Upper lobe of left lung (tissue), 4 donors: ENCODE measurements around the gene PRKD3.

Source experiments
- EP300 ChIP-seq, 4 donors: sonication (generic); formaldehyde crosslinking; IDR thresholded peaks; one replicate each; pipeline ENCODE4 v1.5.1; 2017; ENCODE audit warnings: antibody characterized with exemption in 4 of 4, control low read depth in 2 of 4
- POLR2AphosphoS5 ChIP-seq, 2 donors: sonication (generic); formaldehyde crosslinking; IDR thresholded peaks; one replicate each; pipeline ENCODE4 v1.5.1; 2017; ENCODE audit warnings: antibody characterized with exemption in 2 of 2
- TF ChIP-seq, protein P1 (sequence below), 6 experiments: fragments of 450-650 bp in 4 of 6; fragments of 200-600 bp in 2 of 6; sonication (generic) in 2 of 6; IDR thresholded peaks; one replicate each; pipeline ENCODE4 v1.5.1; 2016 to 2019; ENCODE audit warnings: antibody characterized with exemption in 6 of 6

DNA sequence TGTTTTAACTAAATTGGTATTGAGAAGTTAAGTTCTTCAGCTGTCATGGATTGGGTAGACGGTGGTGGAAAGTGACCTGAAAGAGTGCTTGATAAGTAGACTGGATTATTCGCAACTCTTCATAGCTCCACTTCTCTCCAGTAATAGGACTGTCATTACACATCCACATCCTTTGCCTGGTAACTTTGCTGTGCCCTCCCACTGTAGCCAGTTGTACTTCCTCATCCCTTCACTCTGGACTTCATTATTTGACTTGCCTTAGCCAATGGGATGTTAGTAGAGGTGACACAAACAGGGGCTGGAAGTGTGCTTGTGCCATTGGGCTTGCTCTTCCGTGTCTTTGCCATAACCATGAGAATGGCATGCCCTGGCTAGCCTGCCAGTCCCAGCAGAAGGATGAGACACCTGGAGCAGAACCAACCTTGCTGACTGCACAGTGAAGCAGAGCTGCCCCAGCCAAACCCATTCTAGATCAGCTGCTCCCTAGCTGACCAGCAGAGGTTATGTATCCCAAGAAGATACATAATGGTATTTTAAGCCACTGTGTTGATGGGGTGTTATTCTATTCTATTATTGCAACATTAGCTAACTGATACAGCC lies 36.7 kb upstream of the PRKD3 start:
- TF ChIP-seq, protein P1, sequence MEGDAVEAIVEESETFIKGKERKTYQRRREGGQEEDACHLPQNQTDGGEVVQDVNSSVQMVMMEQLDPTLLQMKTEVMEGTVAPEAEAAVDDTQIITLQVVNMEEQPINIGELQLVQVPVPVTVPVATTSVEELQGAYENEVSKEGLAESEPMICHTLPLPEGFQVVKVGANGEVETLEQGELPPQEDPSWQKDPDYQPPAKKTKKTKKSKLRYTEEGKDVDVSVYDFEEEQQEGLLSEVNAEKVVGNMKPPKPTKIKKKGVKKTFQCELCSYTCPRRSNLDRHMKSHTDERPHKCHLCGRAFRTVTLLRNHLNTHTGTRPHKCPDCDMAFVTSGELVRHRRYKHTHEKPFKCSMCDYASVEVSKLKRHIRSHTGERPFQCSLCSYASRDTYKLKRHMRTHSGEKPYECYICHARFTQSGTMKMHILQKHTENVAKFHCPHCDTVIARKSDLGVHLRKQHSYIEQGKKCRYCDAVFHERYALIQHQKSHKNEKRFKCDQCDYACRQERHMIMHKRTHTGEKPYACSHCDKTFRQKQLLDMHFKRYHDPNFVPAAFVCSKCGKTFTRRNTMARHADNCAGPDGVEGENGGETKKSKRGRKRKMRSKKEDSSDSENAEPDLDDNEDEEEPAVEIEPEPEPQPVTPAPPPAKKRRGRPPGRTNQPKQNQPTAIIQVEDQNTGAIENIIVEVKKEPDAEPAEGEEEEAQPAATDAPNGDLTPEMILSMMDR (IDR thresholded peaks at IDR 0.05): no peak
- no peak for TF ChIP-seq POLR2AphosphoS5 (IDR thresholded peaks at IDR 0.05)
- no peak for TF ChIP-seq EP300 (IDR thresholded peaks at IDR 0.05)
